ENCODE data around the gene SLC13A4. TPM values are rescaled to one million over a fixed set of nuclear protein-coding genes. Genes with fewer than 3 reads are reported as not detected.

Gene SLC13A4
- total and polyA plus RNA-seq, 2 of the 4 experiments (the other 2 are of a cell fraction) = 0.10 TPM; not detected in 1

DNA sequence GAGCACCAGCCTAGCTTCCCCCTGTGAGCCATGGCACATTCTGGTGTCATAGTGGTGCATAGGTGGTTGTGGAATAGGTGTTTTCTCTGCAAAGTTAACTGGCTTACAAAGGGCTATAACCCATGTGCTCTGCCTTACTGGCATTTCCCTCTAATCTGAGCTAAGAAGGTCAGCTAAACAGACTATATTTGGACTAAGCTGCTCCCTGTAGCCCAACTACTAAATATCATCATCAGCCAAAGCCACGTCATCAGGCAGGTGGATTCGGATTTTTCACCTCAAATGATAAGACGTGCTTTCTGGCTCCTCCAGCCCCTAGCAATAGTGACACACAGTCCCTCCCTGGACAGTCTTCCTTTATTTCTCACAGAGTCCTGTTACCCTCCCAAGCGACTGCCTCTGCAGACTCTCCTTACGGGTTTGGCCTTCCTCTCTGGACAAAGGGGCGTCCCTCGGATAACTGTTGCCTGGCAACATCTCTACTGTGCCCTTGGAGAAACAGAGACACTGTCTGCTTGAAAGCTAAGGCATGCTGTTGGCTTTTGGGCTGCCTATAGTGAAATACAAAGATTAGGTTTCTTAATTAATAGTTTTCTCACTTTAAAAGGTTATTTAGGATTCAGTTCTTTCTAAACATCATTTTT, 9.1 kb downstream of the SLC13A4 start:
- no TSS peak for BruUV-seq (replicated peaks)
- H2BK15ac ChIP-seq (ENCODE audit: low read depth, low read length) = no peak overlapping the region
- no peak overlapping the region for H2AFZ ChIP-seq (replicated peaks; ENCODE audit: low read length, poor library complexity)
- no peak overlapping the region for H2BK20ac ChIP-seq (ENCODE audit: low read depth, low read length)
- H3K27ac ChIP-seq (ENCODE audit: insufficient read depth, low read length) = no peak overlapping the region
- H3K4me3 ChIP-seq (ENCODE audit: insufficient read depth, low read depth, low read length) = no peak overlapping the region
- no peak for DNase-seq
- H4K91ac ChIP-seq (ENCODE audit: insufficient read depth, low read depth, low read length) = no peak overlapping the region
- ATAC-seq (ENCODE audit: low read depth) = no peak
- no peak overlapping the region for H3K4me2 ChIP-seq (ENCODE audit: low read depth, low read length)
- H3K27me3 ChIP-seq (ENCODE audit: control insufficient read depth, insufficient read depth, low read length) = no peaks in the 10 kb centered on the region
- no peak overlapping the region for H4K8ac ChIP-seq (ENCODE audit: low read depth in 2 of 2, low read length in 2 of 2)
- dilution Hi-C loops (cut with HindIII; ENCODE audit: low sequenced_read_pairs, unreplicated experiment) = no loop called here
- no peak overlapping the region for H2BK120ac ChIP-seq (ENCODE audit: low read depth, low read length)
- in situ Hi-C loops (cut with MboI; ENCODE audit: low sequenced_read_pairs) = no loop called here
- ChIA-PET CTCF (no interaction called here), POLR2A (ENCODE audit: unreplicated experiment) (no interaction called here)
- intact Hi-C loops (cut with micrococcal nuclease) = no loop called here
- H2AK5ac ChIP-seq (ENCODE audit: low read depth, low read length) = no peak overlapping the region
- no peaks in the 10 kb centered on the region for H3K9me3 ChIP-seq (ENCODE audit: control insufficient read depth, insufficient read depth, low read length)
- H2BK5ac ChIP-seq (ENCODE audit: low read depth, low read length, poor library complexity, severe bottlenecking) = no peak overlapping the region
- H3K9me1 ChIP-seq (ENCODE audit: insufficient read depth, low read length) = peaks cover 12% of the 10 kb centered on the region
- no peaks in the 10 kb centered on the region for H3K36me3 ChIP-seq (ENCODE audit: control insufficient read depth, insufficient read depth, low read length)
- H4K20me1 ChIP-seq (ENCODE audit: insufficient read depth, low read length) = no peaks in the 10 kb centered on the region
- no peak overlapping the region for H3K23ac ChIP-seq (ENCODE audit: low read depth, low read length)
- H3K4ac ChIP-seq (ENCODE audit: low read depth, low read length) = no peak overlapping the region
- H3K79me1 ChIP-seq (ENCODE audit: low read depth in 1 of 2, low read length in 2 of 2) = peaks cover 0 to 8% of the 10 kb centered on the region in 2 experiments; a peak in 2 of 4 replicates
- TF ChIP-seq RCOR1 (IDR thresholded peaks at IDR 0.05; ENCODE audit: insufficient replicate concordance, low read length) (no peak), MXI1 (IDR thresholded peaks at IDR 0.05; ENCODE audit: borderline replicate concordance, low read depth, low read length) (no peak), SMC3 (IDR thresholded peaks at IDR 0.05; ENCODE audit: low read depth, low read length) (no peak), BHLHE40 (IDR thresholded peaks at IDR 0.05; ENCODE audit: low read depth, low read length) (no peak), RAD21 (IDR thresholded peaks at IDR 0.05; ENCODE audit: low read length) (no peak), CEBPB (IDR thresholded peaks at IDR 0.05; ENCODE audit: low read depth, low read length) (no peak), MAZ (IDR thresholded peaks at IDR 0.05; ENCODE audit: borderline replicate concordance, low read depth, low read length) (no peak), FOS (IDR thresholded peaks at IDR 0.05; ENCODE audit: low read depth, low read length) (no peak), CHD1 (IDR thresholded peaks at IDR 0.05; ENCODE audit: low read depth, low read length) (no peak), NFE2L2 (IDR thresholded peaks at IDR 0.05; ENCODE audit: low read depth, low read length) (no peak), MAFK (IDR thresholded peaks at IDR 0.05; ENCODE audit: low read depth, low read length) (no peak)
- TF ChIP-seq, protein P1, sequence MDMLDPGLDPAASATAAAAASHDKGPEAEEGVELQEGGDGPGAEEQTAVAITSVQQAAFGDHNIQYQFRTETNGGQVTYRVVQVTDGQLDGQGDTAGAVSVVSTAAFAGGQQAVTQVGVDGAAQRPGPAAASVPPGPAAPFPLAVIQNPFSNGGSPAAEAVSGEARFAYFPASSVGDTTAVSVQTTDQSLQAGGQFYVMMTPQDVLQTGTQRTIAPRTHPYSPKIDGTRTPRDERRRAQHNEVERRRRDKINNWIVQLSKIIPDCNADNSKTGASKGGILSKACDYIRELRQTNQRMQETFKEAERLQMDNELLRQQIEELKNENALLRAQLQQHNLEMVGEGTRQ (IDR thresholded peaks at IDR 0.05; ENCODE audit: low read depth, low read length) = no peak
- TF ChIP-seq, protein P2, sequence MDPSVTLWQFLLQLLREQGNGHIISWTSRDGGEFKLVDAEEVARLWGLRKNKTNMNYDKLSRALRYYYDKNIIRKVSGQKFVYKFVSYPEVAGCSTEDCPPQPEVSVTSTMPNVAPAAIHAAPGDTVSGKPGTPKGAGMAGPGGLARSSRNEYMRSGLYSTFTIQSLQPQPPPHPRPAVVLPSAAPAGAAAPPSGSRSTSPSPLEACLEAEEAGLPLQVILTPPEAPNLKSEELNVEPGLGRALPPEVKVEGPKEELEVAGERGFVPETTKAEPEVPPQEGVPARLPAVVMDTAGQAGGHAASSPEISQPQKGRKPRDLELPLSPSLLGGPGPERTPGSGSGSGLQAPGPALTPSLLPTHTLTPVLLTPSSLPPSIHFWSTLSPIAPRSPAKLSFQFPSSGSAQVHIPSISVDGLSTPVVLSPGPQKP (IDR thresholded peaks at IDR 0.05; ENCODE audit: borderline replicate concordance, low read depth, low read length) = no peak
- TF ChIP-seq, protein P3, sequence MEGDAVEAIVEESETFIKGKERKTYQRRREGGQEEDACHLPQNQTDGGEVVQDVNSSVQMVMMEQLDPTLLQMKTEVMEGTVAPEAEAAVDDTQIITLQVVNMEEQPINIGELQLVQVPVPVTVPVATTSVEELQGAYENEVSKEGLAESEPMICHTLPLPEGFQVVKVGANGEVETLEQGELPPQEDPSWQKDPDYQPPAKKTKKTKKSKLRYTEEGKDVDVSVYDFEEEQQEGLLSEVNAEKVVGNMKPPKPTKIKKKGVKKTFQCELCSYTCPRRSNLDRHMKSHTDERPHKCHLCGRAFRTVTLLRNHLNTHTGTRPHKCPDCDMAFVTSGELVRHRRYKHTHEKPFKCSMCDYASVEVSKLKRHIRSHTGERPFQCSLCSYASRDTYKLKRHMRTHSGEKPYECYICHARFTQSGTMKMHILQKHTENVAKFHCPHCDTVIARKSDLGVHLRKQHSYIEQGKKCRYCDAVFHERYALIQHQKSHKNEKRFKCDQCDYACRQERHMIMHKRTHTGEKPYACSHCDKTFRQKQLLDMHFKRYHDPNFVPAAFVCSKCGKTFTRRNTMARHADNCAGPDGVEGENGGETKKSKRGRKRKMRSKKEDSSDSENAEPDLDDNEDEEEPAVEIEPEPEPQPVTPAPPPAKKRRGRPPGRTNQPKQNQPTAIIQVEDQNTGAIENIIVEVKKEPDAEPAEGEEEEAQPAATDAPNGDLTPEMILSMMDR (conservative IDR thresholded peaks at IDR 0.05; ENCODE audit: low read depth, low read length) = no peak
- no peak overlapping the region for H3K18ac ChIP-seq (ENCODE audit: low read depth, low read length)
- no peak overlapping the region for H2AK9ac ChIP-seq (replicated peaks; ENCODE audit: low read depth, low read length, poor library complexity)
- H3K4me1 ChIP-seq (ENCODE audit: control insufficient read depth, insufficient read depth, low read length) = peaks cover 13% of the 10 kb centered on the region
- H3K56ac ChIP-seq (ENCODE audit: extremely low read depth, insufficient read depth, low read length) = no peak overlapping the region
- no CpG with 5 or more reads among the region's 7 CpGs for WGBS, 2 experiments (ENCODE audit: extremely low coverage in 2 of 2, insufficient read length in 1 of 2)
- H3K9ac ChIP-seq (ENCODE audit: low read depth, low read length) = no peak overlapping the region
- H3K14ac ChIP-seq (replicated peaks; ENCODE audit: low read depth, low read length) = no peak overlapping the region
- no peak overlapping the region for H4K5ac ChIP-seq (ENCODE audit: low read depth, low read length)

Measured in IMR-90 (cell line).